Measurements from ENCODE around the gene ZBED3. TPM values are rescaled to one million over a fixed set of nuclear protein-coding genes. Genes with fewer than 3 reads are reported as not detected.
"Not testable (repeated sequence)": the region's sequence is repeated elsewhere in the genome, so short reads cannot be mapped to it uniquely, and the experiment has no call there.

ZBED3 gene
- total and polyA plus RNA-seq, 2 experiments from 2014 or later = 4.3 to 24.8 TPM

DNA sequence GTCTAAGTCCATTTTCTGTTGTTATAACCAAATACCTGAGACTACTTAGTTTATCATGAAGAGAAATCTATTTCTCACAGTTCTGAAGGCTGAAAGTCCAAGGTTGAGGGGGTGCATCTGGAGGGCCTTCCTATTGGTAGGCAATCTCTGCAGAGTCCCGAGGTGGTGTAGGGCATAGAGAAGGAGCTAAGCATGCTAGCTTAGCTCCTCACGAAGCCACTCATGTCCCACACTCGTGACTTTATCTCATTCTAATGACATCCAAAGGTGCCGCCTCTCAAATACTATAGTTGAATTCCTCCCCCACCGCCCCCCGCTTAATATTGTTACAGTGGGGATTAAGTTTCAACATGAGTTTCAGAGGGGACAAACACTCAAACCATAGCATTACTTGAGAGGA, 36.0 kb upstream of the ZBED3 start:
- Histone ChIP-seq H3K4me3 (no peak overlapping the region), H3K27me3 (no peaks in the 10 kb centered on the region), H3K36me3 (no peaks in the 10 kb centered on the region), H3K9me3 (ENCODE audit: low read depth) (no peaks in the 10 kb centered on the region), H3K4me1 (ENCODE audit: low read depth) (no peaks in the 10 kb centered on the region), H3K27ac (no peak overlapping the region)
- TF ChIP-seq, protein P1, sequence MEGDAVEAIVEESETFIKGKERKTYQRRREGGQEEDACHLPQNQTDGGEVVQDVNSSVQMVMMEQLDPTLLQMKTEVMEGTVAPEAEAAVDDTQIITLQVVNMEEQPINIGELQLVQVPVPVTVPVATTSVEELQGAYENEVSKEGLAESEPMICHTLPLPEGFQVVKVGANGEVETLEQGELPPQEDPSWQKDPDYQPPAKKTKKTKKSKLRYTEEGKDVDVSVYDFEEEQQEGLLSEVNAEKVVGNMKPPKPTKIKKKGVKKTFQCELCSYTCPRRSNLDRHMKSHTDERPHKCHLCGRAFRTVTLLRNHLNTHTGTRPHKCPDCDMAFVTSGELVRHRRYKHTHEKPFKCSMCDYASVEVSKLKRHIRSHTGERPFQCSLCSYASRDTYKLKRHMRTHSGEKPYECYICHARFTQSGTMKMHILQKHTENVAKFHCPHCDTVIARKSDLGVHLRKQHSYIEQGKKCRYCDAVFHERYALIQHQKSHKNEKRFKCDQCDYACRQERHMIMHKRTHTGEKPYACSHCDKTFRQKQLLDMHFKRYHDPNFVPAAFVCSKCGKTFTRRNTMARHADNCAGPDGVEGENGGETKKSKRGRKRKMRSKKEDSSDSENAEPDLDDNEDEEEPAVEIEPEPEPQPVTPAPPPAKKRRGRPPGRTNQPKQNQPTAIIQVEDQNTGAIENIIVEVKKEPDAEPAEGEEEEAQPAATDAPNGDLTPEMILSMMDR (IDR thresholded peaks at IDR 0.05; ENCODE audit: low read depth, low read length) = no peak
- DNase-seq (ENCODE audit: low read depth in 1 of 2, low spot score in 1 of 2) = no peak

DNA sequence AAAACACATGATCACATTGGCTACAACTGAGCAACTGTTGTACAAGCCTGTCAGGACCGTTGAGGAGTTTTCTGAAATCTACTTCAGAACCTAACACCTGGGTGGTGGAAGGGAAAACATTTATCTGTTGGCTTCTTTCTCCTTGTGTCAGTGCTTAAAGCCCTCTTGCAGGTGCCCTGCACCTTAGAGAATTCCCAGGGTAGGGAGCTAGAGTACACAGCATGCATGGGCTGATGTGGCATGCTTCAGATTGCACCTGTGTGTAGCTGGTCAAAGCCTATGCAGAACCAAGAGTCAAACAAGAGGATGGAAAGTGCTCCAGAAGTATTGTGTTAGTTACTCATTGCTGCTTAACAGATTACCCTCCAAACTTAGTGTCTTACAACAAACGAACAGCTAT, 33.6 kb upstream of the ZBED3 start:
- H3K27ac ChIP-seq = no peak overlapping the region
- no peaks in the 10 kb centered on the region for H3K36me3 ChIP-seq
- H3K9me3 ChIP-seq (ENCODE audit: low read depth) = no peaks in the 10 kb centered on the region
- TF ChIP-seq, protein P1 (IDR thresholded peaks at IDR 0.05; ENCODE audit: low read depth, low read length) = no peak
- H3K4me3 ChIP-seq = no peak overlapping the region
- H3K27me3 ChIP-seq = no peaks in the 10 kb centered on the region
- DNase-seq (ENCODE audit: low read depth in 1 of 2, low spot score in 1 of 2) = no peak
- H3K4me1 ChIP-seq (ENCODE audit: low read depth) = no peaks in the 10 kb centered on the region

DNA sequence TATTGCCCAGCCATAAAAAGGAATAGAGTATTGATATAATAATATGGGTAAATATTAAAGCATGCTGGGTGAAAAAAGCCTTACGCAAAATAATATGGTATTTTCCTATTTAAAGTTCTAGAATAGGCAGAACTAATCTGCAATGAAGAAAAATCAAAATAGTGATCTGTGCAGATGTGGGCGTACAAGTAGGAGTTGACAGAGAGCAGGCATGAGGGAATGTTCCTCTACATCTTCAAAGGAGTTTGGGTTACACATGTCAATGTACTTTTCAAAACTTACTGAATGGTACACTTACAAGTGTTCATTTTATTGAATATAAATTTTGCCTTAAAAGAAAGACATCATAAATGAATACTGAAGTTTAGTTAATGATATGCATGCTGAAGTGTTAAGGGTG, 33.0 kb upstream of the ZBED3 start:
- TF ChIP-seq, protein P1 (IDR thresholded peaks at IDR 0.05; ENCODE audit: low read depth, low read length) = no peak
- DNase-seq (ENCODE audit: low read depth in 1 of 2, low spot score in 1 of 2) = no peak
- Histone ChIP-seq H3K27me3 (no peaks in the 10 kb centered on the region), H3K4me1 (ENCODE audit: low read depth) (no peaks in the 10 kb centered on the region), H3K36me3 (no peaks in the 10 kb centered on the region), H3K27ac (no peak overlapping the region), H3K4me3 (no peak overlapping the region), H3K9me3 (ENCODE audit: low read depth) (no peaks in the 10 kb centered on the region)

DNA sequence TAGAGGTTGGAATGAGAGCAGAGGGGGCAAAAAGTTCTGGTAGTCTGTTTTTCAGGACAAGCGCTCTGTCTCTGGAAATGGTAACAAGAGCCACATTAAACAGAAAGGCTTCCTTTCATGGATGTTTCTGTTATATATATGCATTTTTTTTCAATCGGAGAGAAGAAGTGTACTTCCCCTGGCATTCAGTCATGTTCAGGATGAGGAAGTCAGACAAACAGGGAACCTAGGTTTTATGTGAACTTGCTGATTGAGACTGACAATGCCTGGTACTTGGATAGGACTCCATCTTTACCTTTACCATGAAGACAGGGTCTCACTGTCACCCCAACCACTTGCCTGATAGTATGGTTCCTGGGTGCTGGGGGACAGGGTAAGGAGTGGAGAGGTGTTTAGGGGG, 30.1 kb upstream of the ZBED3 start:
- H3K4me1 ChIP-seq (ENCODE audit: low read depth) = no peaks in the 10 kb centered on the region
- H3K9me3 ChIP-seq (ENCODE audit: low read depth) = no peaks in the 10 kb centered on the region
- no peak for DNase-seq (ENCODE audit: low read depth in 1 of 2, low spot score in 1 of 2)
- no peaks in the 10 kb centered on the region for H3K36me3 ChIP-seq
- H3K27ac ChIP-seq = no peak overlapping the region
- H3K4me3 ChIP-seq = no peak overlapping the region
- TF ChIP-seq, protein P1 (IDR thresholded peaks at IDR 0.05; ENCODE audit: low read depth, low read length) = no peak
- H3K27me3 ChIP-seq = no peaks in the 10 kb centered on the region

DNA sequence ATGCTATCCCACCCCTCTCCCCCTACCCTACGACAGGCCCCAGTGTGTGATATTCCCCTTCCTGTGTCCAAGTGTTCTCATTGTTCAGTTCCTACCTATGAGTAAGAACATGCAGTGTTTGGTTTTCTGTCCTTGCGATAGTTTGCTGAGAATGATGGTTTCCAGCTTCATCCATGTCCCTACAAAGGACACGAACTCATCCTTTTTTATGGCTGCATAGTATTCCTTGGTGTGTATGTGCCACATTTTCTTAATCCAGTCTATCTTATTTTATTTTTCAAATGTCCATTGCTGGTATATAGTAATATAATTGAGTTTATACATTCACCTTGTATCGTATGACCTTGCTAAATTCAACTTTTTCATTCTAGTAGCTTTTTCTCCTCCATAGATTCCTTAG, 19.9 kb upstream of the ZBED3 start:
- H3K36me3 ChIP-seq; H3K4me1 ChIP-seq (ENCODE audit: low read depth); H3K4me3 ChIP-seq; DNase-seq (ENCODE audit: low read depth in 1 of 2, low spot score in 1 of 2); H3K9me3 ChIP-seq (ENCODE audit: low read depth); H3K27me3 ChIP-seq; H3K27ac ChIP-seq: not testable (repeated sequence)

DNA sequence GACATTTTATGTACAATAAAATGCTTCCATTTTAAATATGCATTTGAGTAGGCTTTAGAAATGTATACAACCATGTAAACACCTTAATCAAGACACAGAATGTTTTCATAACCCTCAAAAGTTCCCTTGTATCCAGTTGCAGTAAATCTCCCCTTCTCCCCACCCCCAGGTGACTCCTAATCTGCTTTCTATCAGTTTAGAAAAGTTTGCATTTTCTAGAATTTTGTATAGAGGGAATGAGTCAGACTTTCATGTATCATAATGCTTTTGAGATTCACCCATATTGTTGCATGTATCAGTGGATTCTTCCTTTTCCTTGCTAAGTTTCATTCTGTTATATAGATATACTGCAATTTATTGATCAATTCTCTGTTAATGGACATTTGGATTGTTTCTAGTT, 17.7 kb upstream of the ZBED3 start:
- Histone ChIP-seq H3K27ac (no peak overlapping the region), H3K9me3 (ENCODE audit: low read depth) (no peaks in the 10 kb centered on the region), H3K36me3 (no peaks in the 10 kb centered on the region), H3K4me1 (ENCODE audit: low read depth) (no peaks in the 10 kb centered on the region), H3K4me3 (no peak overlapping the region), H3K27me3 (no peaks in the 10 kb centered on the region)
- DNase-seq (ENCODE audit: low read depth in 1 of 2, low spot score in 1 of 2) = no peak
- TF ChIP-seq, protein P1 (IDR thresholded peaks at IDR 0.05; ENCODE audit: low read depth, low read length) = no peak

All from cardiac muscle cell (in vitro differentiated cells and primary cell).